ENCODE results near the gene PTPN23.
"Not testable (repeated sequence)": the region's sequence is repeated elsewhere in the genome, so short reads cannot be mapped to it uniquely, and the experiment has no call there.

DNA sequence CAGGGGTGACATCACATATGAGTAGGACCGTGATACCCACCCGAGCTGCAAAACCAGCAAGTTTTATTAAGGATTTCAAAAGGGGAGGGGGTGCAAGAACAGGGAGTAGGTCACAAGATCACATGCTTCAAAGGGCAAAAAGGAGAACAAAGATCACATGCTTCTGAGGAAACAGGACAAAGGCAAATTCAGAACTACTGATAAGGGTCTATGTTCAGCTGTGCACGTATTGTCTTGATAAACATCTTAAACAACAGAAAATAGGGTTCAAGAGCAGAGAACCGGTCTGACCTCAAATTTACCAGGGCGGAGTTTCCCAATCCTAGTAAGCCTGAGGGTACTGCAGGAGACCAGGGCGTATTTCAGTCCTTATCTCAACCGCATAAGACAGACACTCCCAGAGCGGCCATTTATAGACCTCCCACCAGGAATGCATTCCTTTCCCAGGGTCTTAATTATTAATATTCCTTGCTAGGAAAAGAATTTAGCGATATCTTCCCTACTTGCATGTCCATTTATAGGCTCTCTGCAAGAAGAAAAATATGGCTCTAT, 78.8 kb downstream of the PTPN23 start:
- TF ChIP-seq, protein P1, sequence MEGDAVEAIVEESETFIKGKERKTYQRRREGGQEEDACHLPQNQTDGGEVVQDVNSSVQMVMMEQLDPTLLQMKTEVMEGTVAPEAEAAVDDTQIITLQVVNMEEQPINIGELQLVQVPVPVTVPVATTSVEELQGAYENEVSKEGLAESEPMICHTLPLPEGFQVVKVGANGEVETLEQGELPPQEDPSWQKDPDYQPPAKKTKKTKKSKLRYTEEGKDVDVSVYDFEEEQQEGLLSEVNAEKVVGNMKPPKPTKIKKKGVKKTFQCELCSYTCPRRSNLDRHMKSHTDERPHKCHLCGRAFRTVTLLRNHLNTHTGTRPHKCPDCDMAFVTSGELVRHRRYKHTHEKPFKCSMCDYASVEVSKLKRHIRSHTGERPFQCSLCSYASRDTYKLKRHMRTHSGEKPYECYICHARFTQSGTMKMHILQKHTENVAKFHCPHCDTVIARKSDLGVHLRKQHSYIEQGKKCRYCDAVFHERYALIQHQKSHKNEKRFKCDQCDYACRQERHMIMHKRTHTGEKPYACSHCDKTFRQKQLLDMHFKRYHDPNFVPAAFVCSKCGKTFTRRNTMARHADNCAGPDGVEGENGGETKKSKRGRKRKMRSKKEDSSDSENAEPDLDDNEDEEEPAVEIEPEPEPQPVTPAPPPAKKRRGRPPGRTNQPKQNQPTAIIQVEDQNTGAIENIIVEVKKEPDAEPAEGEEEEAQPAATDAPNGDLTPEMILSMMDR (IDR thresholded peaks at IDR 0.05), result not testable (repeated sequence)
- not testable (repeated sequence) for TF ChIP-seq POLR2A (IDR thresholded peaks at IDR 0.05)
